OCI-LY7 (cell line): ENCODE measurements around the gene SNRPA1. TPM values are rescaled to one million over a fixed set of nuclear protein-coding genes. Genes with fewer than 3 reads are reported as not detected.

Source experiments
- BruUV-seq: library from RNA; stranded (reverse); fragments of 400-500 nt; replicated peaks from 2 replicates; lab custom pipeline; 2021; lab: Mats Ljungman, UMichigan
- CTCF ChIA-PET: fragments of 300-600 bp; sonication (Branson Sonifier 250); formaldehyde crosslinking; loops from one replicate; lab custom pipeline; 2022; ENCODE audit warnings: antibody characterized with exemption; ENCODE audit not compliant: unreplicated experiment; lab: Charles Lee
- POLR2A ChIA-PET: fragments of 300-600 bp; sonication (Branson Sonifier 250); formaldehyde crosslinking; loops from one replicate; lab custom pipeline; 2022; ENCODE audit warnings: antibody characterized with exemption; lab: Charles Lee
- DNase-seq: peaks from one replicate; pipeline ENCODE4 v3.0.0-alpha.2; 2015; ENCODE audit warnings: low spot score
- H2AFZ ChIP-seq: fragments of 200-600 bp; sonication (generic), shearing (Covaris generic); 2 replicates; pipeline ENCODE4 v1.6.1; 2014; ENCODE audit warnings: mild to moderate bottlenecking, antibody characterized with exemption, low read length, moderate library complexity
- H3K27ac ChIP-seq: fragments of 200-600 bp; sonication (generic); 2 replicates; pipeline ENCODE4 v1.5.1; 2014; ENCODE audit warnings: mixed run types, low read depth, mild to moderate bottlenecking, moderate library complexity, low read length, inconsistent platforms; ENCODE audit not compliant: poor library complexity, severe bottlenecking
- H3K36me3 ChIP-seq: fragments of 200-600 bp; sonication (generic); 2 replicates; pipeline ENCODE4 v1.6.1; 2014; ENCODE audit warnings: mild to moderate bottlenecking, antibody characterized with exemption, low read length, moderate library complexity, mixed read lengths; ENCODE audit not compliant: insufficient read depth
- H3K4me1 ChIP-seq: fragments of 200-600 bp; sonication (generic); 2 replicates; pipeline ENCODE4 v1.5.1; 2014; ENCODE audit warnings: mild to moderate bottlenecking, low read length; ENCODE audit not compliant: insufficient read depth, poor library complexity, severe bottlenecking
- H3K4me2 ChIP-seq: fragments of 200-600 bp; sonication (generic); 2 replicates; pipeline ENCODE4 v1.6.1; 2014; ENCODE audit warnings: mild to moderate bottlenecking, low read length
- H3K4me3 ChIP-seq: fragments of 200-600 bp; sonication (generic); 2 replicates; pipeline ENCODE4 v1.5.1; 2014; ENCODE audit warnings: mild to moderate bottlenecking, low read depth, low read length; ENCODE audit not compliant: poor library complexity, severe bottlenecking
- H3K79me2 ChIP-seq: fragments of 200-600 bp; sonication (generic); 2 replicates; pipeline ENCODE4 v1.6.1; 2016; ENCODE audit warnings: low read depth, mild to moderate bottlenecking, low read length, moderate library complexity, mixed read lengths; ENCODE audit not compliant: insufficient read depth
- H3K9me2 ChIP-seq: fragments of 200-600 bp; sonication (generic); 2 replicates; pipeline ENCODE4 v1.6.1; 2016; ENCODE audit warnings: mild to moderate bottlenecking, low read length, mixed read lengths; ENCODE audit not compliant: insufficient read depth
- H3K9me3 ChIP-seq: fragments of 200-600 bp; sonication (generic); 2 replicates; pipeline ENCODE4 v1.6.1; 2014; ENCODE audit warnings: mild to moderate bottlenecking, mixed run types, low read length, mixed read lengths
- H4K20me1 ChIP-seq: fragments of 200-600 bp; sonication (generic); 2 replicates; pipeline ENCODE4 v1.6.1; 2014; ENCODE audit warnings: mild to moderate bottlenecking, antibody characterized with exemption, low read length, moderate library complexity, mixed read lengths; ENCODE audit not compliant: insufficient read depth
- EZH2phosphoT487 ChIP-seq: fragments of 200-600 bp; sonication (generic); IDR thresholded peaks from 2 replicates; pipeline ENCODE4 v1.6.1; 2018; ENCODE audit warnings: low read depth, borderline replicate concordance, mild to moderate bottlenecking, mixed run types, antibody characterized with exemption, low read length, moderate library complexity, mixed read lengths
- intact Hi-C: fragments of 100-400 bp; cut with micrococcal nuclease; formaldehyde crosslinking; loops from one replicate; pipeline ENCODE4 v1.10.0; 2022; ENCODE audit not compliant: unreplicated experiment
- total RNA-seq, 2 experiments: library from RNA; depleted of rRNA in 1 of 2; stranded (reverse); fragments of >200 nt in 1 of 2; shearing (Covaris generic) in 1 of 2; gene quantifications; 2 replicates each; pipeline ENCODE4 v1.2.3, GENCODE V29; 2014 to 2022
- TF ChIP-seq, protein P1 (sequence below): fragments of 200-600 bp; sonication (generic); conservative IDR thresholded peaks from 2 replicates; pipeline ENCODE4 v1.5.1; 2014; ENCODE audit warnings: mild to moderate bottlenecking, antibody characterized with exemption, low read length, moderate library complexity, mixed read lengths

Gene SNRPA1
- total RNA-seq, 2 experiments from 2014 or later = 54.3 to 176 TPM

DNA sequence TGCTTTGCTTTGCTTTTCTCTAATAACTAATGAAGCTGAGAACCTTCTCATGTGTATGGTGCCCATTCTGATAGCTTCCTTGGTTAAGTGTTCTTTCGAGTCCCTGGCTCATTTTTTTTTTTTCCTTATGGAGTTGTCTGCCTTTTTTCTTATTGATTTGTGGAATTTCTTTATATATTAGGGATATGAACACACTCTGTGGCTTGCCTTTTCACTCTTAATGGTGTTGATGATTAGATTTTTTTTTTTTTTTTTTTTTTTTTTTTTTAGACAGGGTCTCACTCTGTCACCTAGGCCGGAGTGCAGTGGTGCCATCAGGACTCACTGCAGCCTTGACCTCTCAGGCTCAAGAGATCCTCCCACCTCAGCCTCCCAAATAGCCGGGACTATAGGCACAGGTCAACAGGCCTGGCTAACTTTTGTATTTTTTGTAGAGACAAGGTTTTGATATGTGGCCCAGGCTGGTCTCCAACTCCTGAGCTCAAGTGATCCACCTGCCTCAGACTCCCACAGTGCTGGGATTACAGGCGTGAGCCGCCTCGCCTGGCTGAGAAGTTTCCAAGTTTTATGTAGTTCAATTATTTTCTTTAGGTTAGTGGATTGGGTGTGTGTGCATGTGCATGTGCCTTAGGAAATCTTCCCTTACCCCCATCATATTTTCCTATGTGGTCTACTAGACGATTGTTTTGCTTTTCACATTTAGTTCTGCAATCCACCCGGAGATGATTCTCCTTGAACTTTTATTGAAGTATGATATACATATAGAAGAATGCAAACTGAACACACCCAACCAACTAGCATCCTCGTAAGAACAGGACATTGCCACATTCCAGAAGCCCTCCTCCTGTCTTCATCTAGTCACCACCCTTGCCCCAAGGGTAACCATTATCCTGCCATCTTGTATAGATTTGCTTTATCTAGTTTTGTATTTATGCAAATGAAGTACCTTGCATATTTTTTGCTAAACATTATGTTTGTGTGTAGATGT, 1.7 kb upstream of the SNRPA1 start:
- Histone ChIP-seq H2AFZ (no peak overlapping the region), H3K79me2 (peaks cover 32% of the 10 kb centered on the region), H3K27ac (no peak overlapping the region), H3K4me1 (peaks cover 21% of the 10 kb centered on the region), H4K20me1 (peaks cover 23% of the 10 kb centered on the region), H3K9me2 (no peaks in the 10 kb centered on the region), H3K4me3 (no peak overlapping the region), H3K36me3 (peaks cover 28% of the 10 kb centered on the region), H3K9me3 (peaks cover 6% of the 10 kb centered on the region), H3K4me2 (no peak overlapping the region)
- no TSS peak for BruUV-seq
- intact Hi-C loops = no loop called here
- no peak for TF ChIP-seq EZH2phosphoT487
- TF ChIP-seq, protein P1, sequence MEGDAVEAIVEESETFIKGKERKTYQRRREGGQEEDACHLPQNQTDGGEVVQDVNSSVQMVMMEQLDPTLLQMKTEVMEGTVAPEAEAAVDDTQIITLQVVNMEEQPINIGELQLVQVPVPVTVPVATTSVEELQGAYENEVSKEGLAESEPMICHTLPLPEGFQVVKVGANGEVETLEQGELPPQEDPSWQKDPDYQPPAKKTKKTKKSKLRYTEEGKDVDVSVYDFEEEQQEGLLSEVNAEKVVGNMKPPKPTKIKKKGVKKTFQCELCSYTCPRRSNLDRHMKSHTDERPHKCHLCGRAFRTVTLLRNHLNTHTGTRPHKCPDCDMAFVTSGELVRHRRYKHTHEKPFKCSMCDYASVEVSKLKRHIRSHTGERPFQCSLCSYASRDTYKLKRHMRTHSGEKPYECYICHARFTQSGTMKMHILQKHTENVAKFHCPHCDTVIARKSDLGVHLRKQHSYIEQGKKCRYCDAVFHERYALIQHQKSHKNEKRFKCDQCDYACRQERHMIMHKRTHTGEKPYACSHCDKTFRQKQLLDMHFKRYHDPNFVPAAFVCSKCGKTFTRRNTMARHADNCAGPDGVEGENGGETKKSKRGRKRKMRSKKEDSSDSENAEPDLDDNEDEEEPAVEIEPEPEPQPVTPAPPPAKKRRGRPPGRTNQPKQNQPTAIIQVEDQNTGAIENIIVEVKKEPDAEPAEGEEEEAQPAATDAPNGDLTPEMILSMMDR = no peak
- DNase-seq = no peak
- ChIA-PET POLR2A (interaction anchor here (0.6 to 0.7 kb wide), 7 partner anchors 37 to 362 kb away, joined by 3 to 7 read pairs (median 3); no protein-coding TSS in a partner anchor), CTCF (interaction anchor here (1.0 to 1.2 kb wide), 2 partner anchors 358 kb away, joined by 5 read pairs; no protein-coding TSS in a partner anchor)

DNA sequence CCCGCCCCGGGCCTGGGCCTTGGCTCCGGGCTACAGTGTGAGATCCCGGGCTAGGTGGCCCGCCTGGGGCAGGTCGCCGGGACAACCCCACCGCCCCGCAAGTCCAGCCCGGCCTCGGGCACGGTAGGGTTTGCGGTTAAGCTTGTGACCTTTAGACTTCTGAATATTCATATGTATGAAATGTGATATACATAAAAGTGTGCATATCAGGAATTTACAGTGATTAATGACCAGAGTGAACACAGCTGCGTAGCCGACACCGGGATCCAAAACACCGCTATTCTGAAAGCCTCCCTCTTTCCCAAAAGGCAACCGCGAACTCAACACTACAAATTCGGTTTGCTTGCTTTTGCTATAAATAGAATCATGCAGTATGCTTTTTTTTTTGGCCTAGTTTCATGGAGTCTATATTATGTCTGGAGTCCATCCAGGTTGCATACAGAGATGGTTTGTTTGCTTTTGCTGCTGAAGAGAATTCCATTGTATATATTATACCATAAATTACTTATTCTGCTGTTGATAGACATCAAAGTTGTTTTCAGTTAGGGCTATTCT, 636 bp upstream of the SNRPA1 start:
- Histone ChIP-seq H3K27ac (no peak overlapping the region), H3K4me3 (peak overlapping the region; percentile 90), H3K9me3 (peaks cover 6% of the 10 kb centered on the region), H2AFZ (peak overlapping the region; percentile 70), H3K36me3 (peaks cover 39% of the 10 kb centered on the region), H3K4me2 (peak overlapping the region; percentile 66), H3K9me2 (no peaks in the 10 kb centered on the region), H4K20me1 (peaks cover 29% of the 10 kb centered on the region), H3K4me1 (peaks cover 27% of the 10 kb centered on the region), H3K79me2 (peaks cover 42% of the 10 kb centered on the region)
- TSS peak; percentile 77 for BruUV-seq
- TF ChIP-seq EZH2phosphoT487 = no peak
- TF ChIP-seq, protein P1 = no peak
- intact Hi-C loops = no loop called here
- POLR2A ChIA-PET = interaction anchor here (0.6 to 1.9 kb wide), 8 partner anchors 10 to 363 kb away, joined by 3 to 9 read pairs (median 4); no protein-coding TSS in a partner anchor
- CTCF ChIA-PET = interaction anchor here (1.2 kb wide), 1 partner anchor 359 kb away, joined by 5 read pairs; no protein-coding TSS in a partner anchor
- DNase-seq = no peak
